ENCODE data around the gene RAD51B. TPM values are rescaled to one million over a fixed set of nuclear protein-coding genes. Genes with fewer than 3 reads are reported as not detected.
A peak's percentile ranks its signal among the peaks of the same experiment; 100 is the strongest.

Gene RAD51B
- total RNA-seq (92.9 TPM), polyA plus RNA-seq (6.2 TPM)

- Histone ChIP-seq H3K27ac (ENCODE audit: low read depth) (no peak within 1 kb of the TSS), H3K36me3 (ENCODE audit: insufficient read depth) (no peaks in the 10 kb centered on the region), H3K4me1 (ENCODE audit: insufficient read depth) (no peaks in the 10 kb centered on the region), H3K4me3 (ENCODE audit: low read depth, low read length) (peak within 1 kb of the TSS; percentile 54)
- DNase-seq (ENCODE audit: extremely low spot score): peak; percentile 86
- under 1% methylated on average over 30 of the region's 30 CpGs for whole genome bisulfite sequencing
Observed at GRCh38 chr14:67819563-67820421, at the start of gene RAD51B. Gene RAD51B, plus strand, starts transcription at chr14:67819779.

GRCh38 chr14:67773844-67774377 is 45.7 kb upstream of the RAD51B start:
- no peaks in the 10 kb centered on the region for H3K36me3 ChIP-seq (ENCODE audit: insufficient read depth)

GRCh38 chr14:67776653-67777322 is 42.8 kb upstream of the RAD51B start:
- DNase-seq (ENCODE audit: extremely low spot score): no peak
- Histone ChIP-seq H3K27ac (ENCODE audit: low read depth) (no peak overlapping the region), H3K4me1 (ENCODE audit: insufficient read depth) (no peaks in the 10 kb centered on the region), H3K36me3 (ENCODE audit: insufficient read depth) (no peaks in the 10 kb centered on the region), H3K4me3 (ENCODE audit: low read depth, low read length) (no peak overlapping the region)
- 87% methylated on average over 4 of the region's 4 CpGs for WGBS

More at GRCh38 chr14:67773844-67774377, 45.7 kb upstream of the RAD51B start:
- Histone ChIP-seq H3K27ac (ENCODE audit: low read depth) (no peak overlapping the region), H3K4me1 (ENCODE audit: insufficient read depth) (no peaks in the 10 kb centered on the region), H3K4me3 (ENCODE audit: low read depth, low read length) (no peak overlapping the region)
- no peak for DNase-seq (ENCODE audit: extremely low spot score)
- WGBS: 95% methylated on average over 5 of the region's 5 CpGs

GRCh38 chr14:67778792-67779191 is 40.8 kb upstream of the RAD51B start:
- 86% methylated on average over 1 of the region's 1 CpG for WGBS
- no peak for DNase-seq (ENCODE audit: extremely low spot score)

GRCh38 chr14:67782090-67782489 is 37.5 kb upstream of the RAD51B start:
- Histone ChIP-seq H3K36me3 (ENCODE audit: insufficient read depth) (peaks cover 12% of the 10 kb centered on the region), H3K4me1 (ENCODE audit: insufficient read depth) (no peaks in the 10 kb centered on the region), H3K4me3 (ENCODE audit: low read depth, low read length) (no peak overlapping the region), H3K27ac (ENCODE audit: low read depth) (no peak overlapping the region)
- 67% methylated on average over 3 of the region's 3 CpGs for WGBS
- DNase-seq (ENCODE audit: extremely low spot score): no peak

More at GRCh38 chr14:67778792-67779191, 40.8 kb upstream of the RAD51B start:
- no peaks in the 10 kb centered on the region for H3K4me1 ChIP-seq (ENCODE audit: insufficient read depth)
- H3K4me3 ChIP-seq (ENCODE audit: low read depth, low read length): no peak overlapping the region
- no peaks in the 10 kb centered on the region for H3K36me3 ChIP-seq (ENCODE audit: insufficient read depth)
- no peak overlapping the region for H3K27ac ChIP-seq (ENCODE audit: low read depth)

- DNase-seq (ENCODE audit: extremely low spot score): no peak
- 94% methylated on average over 5 of the region's 5 CpGs for WGBS
- H3K4me1 ChIP-seq (ENCODE audit: insufficient read depth): no peaks in the 10 kb centered on the region
- H3K36me3 ChIP-seq (ENCODE audit: insufficient read depth): peaks cover 13% of the 10 kb centered on the region
- H3K4me3 ChIP-seq (ENCODE audit: low read depth, low read length): no peak overlapping the region
- no peak overlapping the region for H3K27ac ChIP-seq (ENCODE audit: low read depth)
Observed at GRCh38 chr14:67784244-67784823, 35.2 kb upstream of the RAD51B start.

- H3K27ac ChIP-seq (ENCODE audit: low read depth): no peak overlapping the region
- no peaks in the 10 kb centered on the region for H3K4me1 ChIP-seq (ENCODE audit: insufficient read depth)
- no peak overlapping the region for H3K4me3 ChIP-seq (ENCODE audit: low read depth, low read length)
- peaks cover 15% of the 10 kb centered on the region for H3K36me3 ChIP-seq (ENCODE audit: insufficient read depth)
- 95% methylated on average over 4 of the region's 4 CpGs for WGBS
- no peak for DNase-seq (ENCODE audit: extremely low spot score)
Observed at GRCh38 chr14:67785270-67786109, 34.1 kb upstream of the RAD51B start.

- no peak overlapping the region for H3K4me3 ChIP-seq (ENCODE audit: low read depth, low read length)
- 91% methylated on average over 1 of the region's 1 CpG for WGBS
- H3K36me3 ChIP-seq (ENCODE audit: insufficient read depth): peaks cover 15% of the 10 kb centered on the region
- DNase-seq (ENCODE audit: extremely low spot score): no peak
- H3K27ac ChIP-seq (ENCODE audit: low read depth): no peak overlapping the region
- H3K4me1 ChIP-seq (ENCODE audit: insufficient read depth): no peaks in the 10 kb centered on the region
Observed at GRCh38 chr14:67787673-67788072, 31.9 kb upstream of the RAD51B start.

- peaks cover 9% of the 10 kb centered on the region for H3K36me3 ChIP-seq (ENCODE audit: insufficient read depth)
- no peak overlapping the region for H3K4me3 ChIP-seq (ENCODE audit: low read depth, low read length)
- H3K27ac ChIP-seq (ENCODE audit: low read depth): no peak overlapping the region
- no peaks in the 10 kb centered on the region for H3K4me1 ChIP-seq (ENCODE audit: insufficient read depth)
- DNase-seq (ENCODE audit: extremely low spot score): no peak
- WGBS: 85% methylated on average over 20 of the region's 20 CpGs
Observed at GRCh38 chr14:67798731-67799130, 20.8 kb upstream of the RAD51B start.

- Histone ChIP-seq H3K36me3 (ENCODE audit: insufficient read depth) (peaks cover 15% of the 10 kb centered on the region), H3K4me3 (ENCODE audit: low read depth, low read length) (no peak overlapping the region), H3K27ac (ENCODE audit: low read depth) (no peak overlapping the region), H3K4me1 (ENCODE audit: insufficient read depth) (no peaks in the 10 kb centered on the region)
- WGBS: 96% methylated on average over 4 of the region's 4 CpGs
- DNase-seq (ENCODE audit: extremely low spot score): no peak
Observed at GRCh38 chr14:67800743-67801142, 18.8 kb upstream of the RAD51B start.

- Histone ChIP-seq H3K36me3 (ENCODE audit: insufficient read depth) (peaks cover 22% of the 10 kb centered on the region), H3K4me3 (ENCODE audit: low read depth, low read length) (no peak overlapping the region)
- WGBS: 81% methylated on average over 3 of the region's 3 CpGs
Observed at GRCh38 chr14:67806246-67806645, 13.3 kb upstream of the RAD51B start.

GRCh38 chr14:67814821-67815220 is 4.8 kb upstream of the RAD51B start:
- H3K36me3 ChIP-seq (ENCODE audit: insufficient read depth): peaks cover 3% of the 10 kb centered on the region
- no peaks in the 10 kb centered on the region for H3K4me1 ChIP-seq (ENCODE audit: insufficient read depth)
- H3K27ac ChIP-seq (ENCODE audit: low read depth): no peak overlapping the region
- DNase-seq (ENCODE audit: extremely low spot score): no peak
- WGBS: 76% methylated on average over 2 of the region's 2 CpGs
- H3K4me3 ChIP-seq (ENCODE audit: low read depth, low read length): no peak overlapping the region

More at GRCh38 chr14:67806246-67806645, 13.3 kb upstream of the RAD51B start:
- H3K4me1 ChIP-seq (ENCODE audit: insufficient read depth): no peaks in the 10 kb centered on the region
- no peak for DNase-seq (ENCODE audit: extremely low spot score)
- H3K27ac ChIP-seq (ENCODE audit: low read depth): no peak overlapping the region

All from urinary bladder (tissue), 4 donors.